Astrocyte (in vitro differentiated cells and primary cell): ENCODE measurements around the gene MSS51.

ENCODE experiments used
- CTCF ChIP-seq: IDR thresholded peaks from 2 replicates; pipeline ENCODE4 v1.5.1; 2011; ENCODE audit warnings: low read depth, mild to moderate bottlenecking, inconsistent platforms, low read length, moderate library complexity; ENCODE audit not compliant: insufficient read depth
- EZH2 ChIP-seq: IDR thresholded peaks from 2 replicates; pipeline ENCODE4 v1.6.1; 2012; ENCODE audit warnings: mild to moderate bottlenecking, low read length, inconsistent platforms; ENCODE audit not compliant: insufficient read depth

- TF ChIP-seq CTCF (no peak), EZH2 (no peak)
Measured at GRCh38 chr10:73459683-73460314, 26.4 kb upstream of the MSS51 start.
